Measurements from ENCODE around the gene LFNG. TPM values are rescaled to one million over a fixed set of nuclear protein-coding genes. Genes with fewer than 3 reads are reported as not detected.
A peak's percentile ranks its signal among the peaks of the same experiment; 100 is the strongest.

Gene LFNG
- total and polyA plus RNA-seq, 7 donors, result 1.3 to 3.0 (median 2.4) TPM

DNA sequence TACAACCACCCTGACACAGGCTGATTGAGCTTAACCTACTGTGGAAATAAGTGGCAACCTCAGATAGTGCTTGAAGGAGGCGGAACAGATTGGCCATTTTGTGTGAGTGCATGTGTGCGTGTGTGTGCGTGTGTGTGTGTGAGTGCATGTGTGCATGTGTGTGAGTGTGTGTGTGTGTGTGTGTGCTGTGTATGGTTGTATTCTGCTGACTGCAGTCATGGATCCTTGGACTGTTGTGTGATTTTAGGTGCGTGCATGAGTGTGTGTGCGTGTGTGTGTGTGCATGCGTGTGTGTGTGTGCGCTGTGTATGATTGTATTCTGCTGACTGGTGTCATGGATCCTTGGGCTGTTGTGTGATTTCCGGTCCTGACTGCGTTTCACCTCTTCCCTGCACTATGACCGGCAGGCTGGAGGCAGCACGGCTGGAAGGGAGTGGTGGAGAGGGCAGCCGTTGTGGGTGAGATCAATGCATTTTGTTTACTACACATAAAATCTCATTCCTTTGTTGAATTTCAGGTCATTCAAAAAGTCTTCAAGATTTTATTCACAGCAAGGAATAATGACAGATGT lies 45.5 kb downstream of the LFNG start:
- TF ChIP-seq, protein P1, sequence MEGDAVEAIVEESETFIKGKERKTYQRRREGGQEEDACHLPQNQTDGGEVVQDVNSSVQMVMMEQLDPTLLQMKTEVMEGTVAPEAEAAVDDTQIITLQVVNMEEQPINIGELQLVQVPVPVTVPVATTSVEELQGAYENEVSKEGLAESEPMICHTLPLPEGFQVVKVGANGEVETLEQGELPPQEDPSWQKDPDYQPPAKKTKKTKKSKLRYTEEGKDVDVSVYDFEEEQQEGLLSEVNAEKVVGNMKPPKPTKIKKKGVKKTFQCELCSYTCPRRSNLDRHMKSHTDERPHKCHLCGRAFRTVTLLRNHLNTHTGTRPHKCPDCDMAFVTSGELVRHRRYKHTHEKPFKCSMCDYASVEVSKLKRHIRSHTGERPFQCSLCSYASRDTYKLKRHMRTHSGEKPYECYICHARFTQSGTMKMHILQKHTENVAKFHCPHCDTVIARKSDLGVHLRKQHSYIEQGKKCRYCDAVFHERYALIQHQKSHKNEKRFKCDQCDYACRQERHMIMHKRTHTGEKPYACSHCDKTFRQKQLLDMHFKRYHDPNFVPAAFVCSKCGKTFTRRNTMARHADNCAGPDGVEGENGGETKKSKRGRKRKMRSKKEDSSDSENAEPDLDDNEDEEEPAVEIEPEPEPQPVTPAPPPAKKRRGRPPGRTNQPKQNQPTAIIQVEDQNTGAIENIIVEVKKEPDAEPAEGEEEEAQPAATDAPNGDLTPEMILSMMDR (IDR thresholded peaks at IDR 0.05), result no peak
- no peaks in the 10 kb centered on the region for H3K27me3 ChIP-seq (ENCODE audit: insufficient read depth in 3 of 3, low read length in 2 of 3)
- no peaks in the 10 kb centered on the region for H3K36me3 ChIP-seq (ENCODE audit: insufficient read depth in 1 of 2, low read depth in 1 of 2)
- intact Hi-C loops (cut with DNase I), result loop anchor here (5.0 kb wide), 2 partner anchors 97 to 117 kb away; no protein-coding TSS in a partner anchor
- peak in 1 of 2 donors; percentile 26 for DNase-seq
- H3K4me1 ChIP-seq, result peaks cover 3% of the 10 kb centered on the region
- H3K27ac ChIP-seq, result no peak overlapping the region
- H3K9me3 ChIP-seq, result no peaks in the 10 kb centered on the region
- no peak for ATAC-seq
- WGBS, 3 donors, result 87 to 91% (median 87%) methylated on average over 12 of the region's 12 CpGs
- H3K4me3 ChIP-seq, result no peak overlapping the region

DNA sequence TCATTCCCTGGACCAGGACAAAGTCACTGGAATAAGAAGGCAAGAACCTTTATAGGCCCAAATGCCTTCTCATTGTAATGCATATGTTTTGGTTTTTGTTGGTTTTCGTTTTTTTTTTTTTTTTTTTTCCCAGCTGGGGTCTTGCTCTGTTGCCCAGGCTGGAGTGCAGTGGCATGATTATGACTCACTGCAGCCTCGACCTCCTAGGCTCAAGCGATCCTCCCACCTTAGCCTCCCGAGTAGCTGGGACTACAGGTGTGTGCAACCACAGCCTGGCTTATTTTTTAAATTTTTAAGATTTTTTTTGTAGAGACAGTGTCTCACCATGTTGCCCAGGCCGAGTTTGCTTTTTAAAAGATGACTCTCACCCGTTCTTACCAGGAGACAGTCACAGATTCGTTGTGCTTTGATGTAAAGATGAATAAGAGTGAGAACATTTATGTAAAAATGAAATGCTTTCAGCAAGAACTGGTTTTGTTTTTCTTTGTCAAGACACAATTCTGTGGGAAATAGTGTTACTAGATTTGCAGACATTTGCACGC lies 46.8 kb downstream of the LFNG start:
- 72 to 85% (median 85%) methylated on average over 8 of the region's 8 CpGs for WGBS, 3 donors
- no peaks in the 10 kb centered on the region for H3K9me3 ChIP-seq
- TF ChIP-seq, protein P1 (IDR thresholded peaks at IDR 0.05), result no peak
- no peaks in the 10 kb centered on the region for H3K27me3 ChIP-seq (ENCODE audit: insufficient read depth in 3 of 3, low read length in 2 of 3)
- no peak for ATAC-seq
- H3K4me1 ChIP-seq, result no peaks in the 10 kb centered on the region
- peak in 1 of 2 donors; percentile 26 for DNase-seq
- no peak overlapping the region for H3K4me3 ChIP-seq
- no peaks in the 10 kb centered on the region for H3K36me3 ChIP-seq (ENCODE audit: insufficient read depth in 1 of 2, low read depth in 1 of 2)
- no peak overlapping the region for H3K27ac ChIP-seq
- intact Hi-C loops (cut with DNase I), result loop anchor here (2.0 to 5.0 kb wide), 3 partner anchors 96 to 116 kb away; no protein-coding TSS in a partner anchor

DNA sequence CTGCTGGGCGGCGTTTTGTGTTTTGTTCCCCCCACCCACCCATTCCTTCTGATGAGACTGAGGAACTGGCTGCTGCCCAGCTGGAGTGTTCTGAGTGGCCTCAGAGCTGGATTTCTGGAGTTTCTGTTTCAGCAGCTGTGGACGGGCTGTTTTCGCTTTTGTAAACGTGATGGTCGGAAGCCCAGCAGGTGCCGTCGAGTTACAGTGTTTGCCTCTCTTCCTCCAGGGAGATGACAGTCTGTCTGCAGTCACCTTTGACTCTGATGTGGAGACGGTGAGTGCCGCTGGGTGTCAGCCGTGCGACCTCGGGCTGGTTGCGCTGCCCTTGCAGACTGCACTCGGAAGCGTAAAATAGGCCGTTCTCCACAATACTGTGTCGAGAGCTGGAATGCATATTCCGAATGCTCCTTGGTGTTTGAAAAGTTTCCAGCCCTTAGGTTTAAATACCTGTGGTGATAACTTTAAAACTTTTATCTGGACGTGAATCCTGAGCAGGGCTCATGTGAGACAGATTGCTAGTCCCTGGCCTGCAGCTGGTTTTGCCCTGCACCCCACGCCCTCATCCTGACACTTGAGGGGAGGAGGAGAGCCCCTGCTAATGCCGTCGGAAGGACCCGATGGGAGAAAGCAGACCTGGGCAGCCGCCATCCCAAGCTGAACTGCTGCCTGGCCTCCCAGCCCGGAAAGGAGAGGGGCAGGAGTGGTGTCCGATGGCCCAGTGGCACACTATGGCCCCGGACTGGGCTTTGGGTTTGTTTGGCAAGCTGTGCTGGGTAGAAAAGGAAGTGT lies 47.5 kb downstream of the LFNG start:
- ATAC-seq (peak; percentile 39 to 60 (median 53)), DNase-seq (peak in 1 of 2 donors; percentile 39)
- intact Hi-C loops (cut with DNase I), result loop anchor here (2.0 to 5.0 kb wide), 3 partner anchors 95 to 115 kb away; no protein-coding TSS in a partner anchor
- no peak overlapping the region for H3K4me3 ChIP-seq
- no peaks in the 10 kb centered on the region for H3K9me3 ChIP-seq
- H3K4me1 ChIP-seq, result no peaks in the 10 kb centered on the region
- H3K27ac ChIP-seq, result no peak overlapping the region
- H3K27me3 ChIP-seq (ENCODE audit: insufficient read depth in 3 of 3, low read length in 2 of 3), result no peaks in the 10 kb centered on the region
- whole genome bisulfite sequencing, 3 donors, result 45 to 58% (median 47%) methylated on average over 28 of the region's 28 CpGs
- peaks cover 0 to 4% of the 10 kb centered on the region in 2 donors for H3K36me3 ChIP-seq (ENCODE audit: insufficient read depth in 1 of 2, low read depth in 1 of 2)
- TF ChIP-seq, protein P1 (IDR thresholded peaks at IDR 0.05), result no peak

DNA sequence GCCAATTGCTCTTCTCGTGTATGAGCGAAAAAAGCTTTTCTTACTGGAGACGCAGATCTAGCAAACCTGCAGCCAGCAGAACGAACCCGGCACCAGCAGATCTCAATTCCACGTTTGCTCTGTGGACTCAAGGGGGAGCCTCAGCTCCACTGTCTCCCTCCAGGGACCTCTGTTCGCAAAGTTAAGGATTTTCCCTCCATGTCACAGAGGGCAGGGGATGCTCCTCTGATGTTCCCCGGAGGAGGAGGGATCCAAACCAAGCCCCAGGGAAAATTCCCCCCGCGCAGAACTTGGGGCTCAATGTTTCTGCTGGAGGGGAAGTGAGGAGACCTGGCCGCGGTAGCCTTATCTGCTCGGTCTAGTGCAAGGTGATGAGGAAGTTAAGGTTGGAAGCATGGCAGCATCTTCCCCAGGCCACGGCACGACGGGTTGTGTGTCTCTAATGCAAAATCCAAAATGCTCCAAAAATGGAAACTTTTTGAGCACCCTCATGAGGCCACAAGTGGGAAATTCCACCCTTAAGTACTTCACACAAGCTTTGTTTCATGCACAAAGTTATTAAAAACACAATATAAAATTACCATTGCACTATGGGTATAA lies 48.2 kb downstream of the LFNG start:
- Histone ChIP-seq H3K36me3 (ENCODE audit: insufficient read depth in 1 of 2, low read depth in 1 of 2) (peaks cover 0 to 10% of the 10 kb centered on the region in 2 donors), H3K9me3 (no peaks in the 10 kb centered on the region), H3K4me3 (no peak overlapping the region), H3K27ac (no peak overlapping the region), H3K4me1 (no peaks in the 10 kb centered on the region), H3K27me3 (ENCODE audit: insufficient read depth in 3 of 3, low read length in 2 of 3) (no peaks in the 10 kb centered on the region)
- peak in 1 of 2 donors; percentile 51 for DNase-seq
- ATAC-seq, result peak; percentile 62 to 81 (median 73)
- TF ChIP-seq, protein P1 (IDR thresholded peaks at IDR 0.05), result peak; percentile 56
- WGBS, 3 donors, result 37 to 43% (median 37%) methylated on average over 16 of the region's 16 CpGs
- intact Hi-C loops (cut with DNase I), result loop anchor here (2.0 to 5.0 kb wide), 3 partner anchors 95 to 115 kb away; no protein-coding TSS in a partner anchor

All from psoas muscle (tissue), 8 donors.